CD14-positive monocyte (primary cell): ENCODE data around the gene FRMPD4. TPM values are rescaled to one million over a fixed set of nuclear protein-coding genes. Genes with fewer than 3 reads are reported as not detected.

Experiments used
- DNase-seq, 3 donors: peaks; one replicate each; pipeline ENCODE4 v3.0.0-alpha.2; 2011 to 2022
- H2AFZ ChIP-seq: 2 replicates; pipeline ENCODE4 v1.6.0; 2012; ENCODE audit warnings: mild to moderate bottlenecking, low read depth, low read length, inconsistent platforms; ENCODE audit not compliant: insufficient read depth, poor library complexity, severe bottlenecking
- H3K27ac ChIP-seq, 2 donors: 1 replicate in 1 of 2; 2 replicates in 1 of 2; pipeline ENCODE4 v1.5.1; 2012 to 2013; ENCODE audit warnings: low read length in 2 of 2, control low read depth in 1 of 2, inconsistent platforms in 1 of 2, low read depth in 1 of 2, mild to moderate bottlenecking in 1 of 2
- H3K27me3 ChIP-seq, 2 donors: one replicate each; pipeline versions ENCODE4 v1.6.0 to v1.6.1; 2011 to 2013; ENCODE audit warnings: low read length in 2 of 2; ENCODE audit not compliant: control insufficient read depth in 2 of 2, insufficient read depth in 2 of 2
- H3K36me3 ChIP-seq, 2 donors: replicated peaks in 1 of 2; 1 replicate in 1 of 2; 2 replicates in 1 of 2; pipeline versions ENCODE4 v1.5.1 to v1.6.1; 2012 to 2013; ENCODE audit warnings: low read length in 2 of 2, control low read depth in 1 of 2, inconsistent platforms in 1 of 2, mild to moderate bottlenecking in 1 of 2; ENCODE audit not compliant: insufficient read depth in 2 of 2, control insufficient read depth in 1 of 2
- H3K4me1 ChIP-seq, 2 donors: 1 replicate in 1 of 2; 2 replicates in 1 of 2; pipeline versions ENCODE4 v1.5.1 to v1.6.1; 2012 to 2013; ENCODE audit warnings: low read length in 2 of 2, control low read depth in 1 of 2, inconsistent platforms in 1 of 2, mild to moderate bottlenecking in 1 of 2, moderate library complexity in 1 of 2; ENCODE audit not compliant: insufficient read depth in 2 of 2, control insufficient read depth in 1 of 2
- H3K4me2 ChIP-seq: replicated peaks from 2 replicates; pipeline ENCODE3; 2012; ENCODE audit warnings: low read length, moderate library complexity, mild to moderate bottlenecking; ENCODE audit not compliant: poor library complexity, severe bottlenecking; ENCODE audit errors: extremely low read depth
- H3K4me3 ChIP-seq, 3 experiments: fragments of 200-600 bp in 1 of 3; sonication (generic) in 1 of 3; replicated peaks in 1 of 3; 1 replicate in 2 of 3; 2 replicates in 1 of 3; pipeline ENCODE4 v1.5.1; 2011 to 2013; ENCODE audit warnings: low read length in 3 of 3, mild to moderate bottlenecking in 3 of 3, control low read depth in 2 of 3, low read depth in 2 of 3, inconsistent platforms in 1 of 3, moderate library complexity in 1 of 3
- H3K79me2 ChIP-seq: 2 replicates; pipeline ENCODE4 v1.6.0; 2012; ENCODE audit warnings: mild to moderate bottlenecking, control low read depth, inconsistent platforms, low read length, moderate library complexity; ENCODE audit not compliant: insufficient read depth
- H3K9ac ChIP-seq: 2 replicates; pipeline ENCODE4 v1.6.0; 2017; ENCODE audit warnings: low read length, mild to moderate bottlenecking; ENCODE audit not compliant: insufficient read depth, poor library complexity, severe bottlenecking
- H3K9me3 ChIP-seq, 2 donors: replicated peaks in 1 of 2; 1 replicate in 1 of 2; 2 replicates in 1 of 2; pipeline versions ENCODE4 v1.5.1 to v1.6.1; 2012 to 2013; ENCODE audit warnings: low read length in 2 of 2, control low read depth in 1 of 2; ENCODE audit not compliant: control insufficient read depth in 1 of 2, insufficient read depth in 1 of 2
- H4K20me1 ChIP-seq: 2 replicates; pipeline ENCODE4 v1.6.0; 2012; ENCODE audit warnings: mild to moderate bottlenecking, low read length, control low read depth, moderate library complexity; ENCODE audit not compliant: insufficient read depth
- H3K27ac Mint-ChIP-seq, 7 donors: one replicate each; pipeline ENCODE4 v1.8.0; 2020; ENCODE audit warnings: mild to moderate bottlenecking in 7 of 7, mixed read lengths in 7 of 7, moderate library complexity in 6 of 7, inconsistent platforms in 2 of 7
- H3K27me3 Mint-ChIP-seq, 3 donors: one replicate each; pipeline ENCODE4 v1.8.0; 2021 to 2022; ENCODE audit warnings: low read depth in 3 of 3, mild to moderate bottlenecking in 3 of 3, mixed read lengths in 3 of 3, moderate library complexity in 3 of 3, inconsistent platforms in 1 of 3
- H3K36me3 Mint-ChIP-seq, 2 donors: one replicate each; pipeline ENCODE4 v1.8.0; 2020; ENCODE audit warnings: mixed read lengths in 2 of 2, inconsistent platforms in 1 of 2, mild to moderate bottlenecking in 1 of 2
- H3K4me1 Mint-ChIP-seq: one replicate; pipeline ENCODE4 v1.8.0; 2020; ENCODE audit warnings: mild to moderate bottlenecking, mixed read lengths
- H3K4me3 Mint-ChIP-seq, 2 donors: one replicate each; pipeline ENCODE4 v1.8.0; 2020; ENCODE audit warnings: mild to moderate bottlenecking in 2 of 2, mixed read lengths in 2 of 2, moderate library complexity in 1 of 2
- H3K9me3 Mint-ChIP-seq, 7 donors: one replicate each; pipeline ENCODE4 v1.8.0; 2020 to 2022; ENCODE audit warnings: mixed read lengths in 7 of 7, mild to moderate bottlenecking in 6 of 7, moderate library complexity in 6 of 7, inconsistent platforms in 2 of 7
- WGBS: methylation state at CpG from one replicate; pipeline ENCODE4 v1.1.5; 2013; ENCODE audit warnings: missing lambda C conversion rate; ENCODE audit not compliant: insufficient coverage; 5-methylcytosine and 5-hydroxymethylcytosine counted together
- intact Hi-C, 2 donors: fragments of 100-400 bp; cut with micrococcal nuclease; formaldehyde crosslinking; loops; one replicate each; pipeline versions ENCODE4 v1.15.0 to v1.15.1; 2023
- polyA plus RNA-seq, 3 donors: library from polyadenylated mRNA; depleted of rRNA in 1 of 3; unstranded in 2 of 3; stranded (reverse) in 1 of 3; fragments of 300-500 nt in 2 of 3; fragments of >200 nt in 1 of 3; fragmentation: Illumina TruSeq in 2 of 3; gene quantifications; 1 replicate in 2 of 3; 2 replicates in 1 of 3; pipeline ENCODE4 v1.2.3, GENCODE V29; 2012 to 2021
- TF ChIP-seq, protein P1 (sequence below): fragments of 200-600 bp; IDR thresholded peaks from one replicate; pipeline ENCODE4 v1.8.0; 2022; ENCODE audit warnings: antibody characterized with exemption, mild to moderate bottlenecking

FRMPD4 gene
- polyA plus RNA-seq, 3 donors: not detected

DNA sequence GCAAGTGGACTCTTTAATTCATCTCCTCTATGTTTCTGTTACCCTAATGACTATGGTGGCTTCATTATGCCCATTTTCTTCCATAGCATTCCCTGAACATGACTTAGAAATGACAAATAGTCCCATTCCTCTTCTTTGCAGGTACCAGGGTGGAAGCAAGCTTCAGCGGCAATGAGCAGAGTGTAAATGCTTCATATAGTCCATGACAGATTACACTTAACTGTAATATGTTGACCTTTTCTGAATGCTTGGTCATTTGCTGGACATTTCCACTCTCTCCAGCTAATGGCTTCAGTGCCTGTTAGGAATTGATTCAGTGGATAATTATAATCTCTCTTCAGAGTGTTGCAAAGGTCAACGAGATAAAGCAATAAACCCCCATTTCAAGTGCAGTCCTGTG, 523.2 kb downstream of the FRMPD4 start:
- no peaks in the 10 kb centered on the region for H3K9me3 ChIP-seq
- no CpG with 5 or more reads among the region's 2 CpGs for WGBS

GRCh38 chrX:12672367-12673106, 534.3 kb downstream of the FRMPD4 start:
- H3K27me3 ChIP-seq: no peaks in the 10 kb centered on the region
- H4K20me1 ChIP-seq: no peaks in the 10 kb centered on the region
- no peak overlapping the region for H3K4me3 ChIP-seq
- H3K79me2 ChIP-seq: no peaks in the 10 kb centered on the region
- no CpG with 5 or more reads among the region's 3 CpGs for WGBS
- Mint-ChIP-seq H3K27me3 (peaks cover 0 to 4% (median 0%) of the 10 kb centered on the region in 3 donors), H3K36me3 (no peaks in the 10 kb centered on the region), H3K4me1 (no peaks in the 10 kb centered on the region), H3K4me3 (no peak overlapping the region), H3K27ac (no peak overlapping the region), H3K9me3 (peaks cover 2 to 7% (median 5%) of the 10 kb centered on the region in 7 donors)
- TF ChIP-seq, protein P1, sequence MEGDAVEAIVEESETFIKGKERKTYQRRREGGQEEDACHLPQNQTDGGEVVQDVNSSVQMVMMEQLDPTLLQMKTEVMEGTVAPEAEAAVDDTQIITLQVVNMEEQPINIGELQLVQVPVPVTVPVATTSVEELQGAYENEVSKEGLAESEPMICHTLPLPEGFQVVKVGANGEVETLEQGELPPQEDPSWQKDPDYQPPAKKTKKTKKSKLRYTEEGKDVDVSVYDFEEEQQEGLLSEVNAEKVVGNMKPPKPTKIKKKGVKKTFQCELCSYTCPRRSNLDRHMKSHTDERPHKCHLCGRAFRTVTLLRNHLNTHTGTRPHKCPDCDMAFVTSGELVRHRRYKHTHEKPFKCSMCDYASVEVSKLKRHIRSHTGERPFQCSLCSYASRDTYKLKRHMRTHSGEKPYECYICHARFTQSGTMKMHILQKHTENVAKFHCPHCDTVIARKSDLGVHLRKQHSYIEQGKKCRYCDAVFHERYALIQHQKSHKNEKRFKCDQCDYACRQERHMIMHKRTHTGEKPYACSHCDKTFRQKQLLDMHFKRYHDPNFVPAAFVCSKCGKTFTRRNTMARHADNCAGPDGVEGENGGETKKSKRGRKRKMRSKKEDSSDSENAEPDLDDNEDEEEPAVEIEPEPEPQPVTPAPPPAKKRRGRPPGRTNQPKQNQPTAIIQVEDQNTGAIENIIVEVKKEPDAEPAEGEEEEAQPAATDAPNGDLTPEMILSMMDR: no peak
- no peak overlapping the region for H2AFZ ChIP-seq
- H3K9ac ChIP-seq: no peak overlapping the region
- no peak overlapping the region for H3K27ac ChIP-seq
- H3K36me3 ChIP-seq: no peaks in the 10 kb centered on the region
- H3K4me2 ChIP-seq: no peak overlapping the region
- H3K9me3 ChIP-seq: peaks cover 0 to 17% of the 10 kb centered on the region in 2 donors
- DNase-seq: no peak
- H3K4me1 ChIP-seq: no peaks in the 10 kb centered on the region
- intact Hi-C loops: no loop called here

More for the DNA sequence above, 523.2 kb downstream of the FRMPD4 start:
- Histone ChIP-seq H3K36me3 (no peaks in the 10 kb centered on the region), H3K4me3 (no peak overlapping the region), H2AFZ (no peak overlapping the region), H4K20me1 (no peaks in the 10 kb centered on the region), H3K4me1 (no peaks in the 10 kb centered on the region), H3K27ac (no peak overlapping the region), H3K9ac (no peak overlapping the region), H3K27me3 (no peaks in the 10 kb centered on the region), H3K79me2 (no peaks in the 10 kb centered on the region), H3K4me2 (no peak overlapping the region)
- H3K4me1 Mint-ChIP-seq: no peaks in the 10 kb centered on the region
- intact Hi-C loops: no loop called here
- TF ChIP-seq, protein P1: no peak
- DNase-seq: no peak
- no peak overlapping the region for H3K27ac Mint-ChIP-seq
- no peaks in the 10 kb centered on the region for H3K36me3 Mint-ChIP-seq
- peaks cover 2 to 17% (median 11%) of the 10 kb centered on the region in 7 donors for H3K9me3 Mint-ChIP-seq
- H3K27me3 Mint-ChIP-seq: peaks cover 0 to 4% (median 0%) of the 10 kb centered on the region in 3 donors
- H3K4me3 Mint-ChIP-seq: no peak overlapping the region
